B cell (primary cell): Measurements from ENCODE around the gene MAPK1.
"Not testable (repeated sequence)": the region's sequence is repeated elsewhere in the genome, so short reads cannot be mapped to it uniquely, and the experiment has no call there.

Experiments used
- EZH2 ChIP-seq: IDR thresholded peaks from 2 replicates; pipeline ENCODE4 v1.6.1; 2012; ENCODE audit warnings: borderline replicate concordance, low read depth, mild to moderate bottlenecking, moderate library complexity, low read length; ENCODE audit not compliant: insufficient read depth, poor library complexity, severe bottlenecking
- TF ChIP-seq, protein P1 (sequence below): fragments of 200-600 bp; IDR thresholded peaks from one replicate; pipeline ENCODE4 v1.8.0; 2022; ENCODE audit warnings: antibody characterized with exemption, mild to moderate bottlenecking

DNA sequence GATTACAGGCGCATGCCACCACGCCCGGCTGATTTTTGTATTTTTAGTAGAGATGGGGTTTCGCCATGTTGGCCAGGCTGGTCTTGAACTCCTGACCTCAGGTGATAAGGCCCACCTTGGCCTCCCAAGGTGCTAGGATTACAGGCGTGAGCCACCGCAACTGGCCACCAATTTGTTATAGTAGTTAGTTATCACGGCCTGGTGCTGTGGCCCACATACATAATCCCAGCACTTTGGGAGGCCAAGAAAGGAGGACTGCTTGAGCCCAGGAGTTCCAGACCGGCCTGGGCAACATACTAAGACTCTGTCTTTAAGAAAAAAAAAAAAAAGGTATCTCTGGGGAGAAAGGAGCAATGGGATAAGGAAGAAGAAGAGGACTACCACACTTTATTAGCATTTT is 62.1 kb downstream of the MAPK1 start:
- TF ChIP-seq, protein P1, sequence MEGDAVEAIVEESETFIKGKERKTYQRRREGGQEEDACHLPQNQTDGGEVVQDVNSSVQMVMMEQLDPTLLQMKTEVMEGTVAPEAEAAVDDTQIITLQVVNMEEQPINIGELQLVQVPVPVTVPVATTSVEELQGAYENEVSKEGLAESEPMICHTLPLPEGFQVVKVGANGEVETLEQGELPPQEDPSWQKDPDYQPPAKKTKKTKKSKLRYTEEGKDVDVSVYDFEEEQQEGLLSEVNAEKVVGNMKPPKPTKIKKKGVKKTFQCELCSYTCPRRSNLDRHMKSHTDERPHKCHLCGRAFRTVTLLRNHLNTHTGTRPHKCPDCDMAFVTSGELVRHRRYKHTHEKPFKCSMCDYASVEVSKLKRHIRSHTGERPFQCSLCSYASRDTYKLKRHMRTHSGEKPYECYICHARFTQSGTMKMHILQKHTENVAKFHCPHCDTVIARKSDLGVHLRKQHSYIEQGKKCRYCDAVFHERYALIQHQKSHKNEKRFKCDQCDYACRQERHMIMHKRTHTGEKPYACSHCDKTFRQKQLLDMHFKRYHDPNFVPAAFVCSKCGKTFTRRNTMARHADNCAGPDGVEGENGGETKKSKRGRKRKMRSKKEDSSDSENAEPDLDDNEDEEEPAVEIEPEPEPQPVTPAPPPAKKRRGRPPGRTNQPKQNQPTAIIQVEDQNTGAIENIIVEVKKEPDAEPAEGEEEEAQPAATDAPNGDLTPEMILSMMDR: not testable (repeated sequence)
- TF ChIP-seq EZH2: not testable (repeated sequence)
